Measurements from ENCODE around the gene NMS. TPM values are rescaled to one million over a fixed set of nuclear protein-coding genes. Genes with fewer than 3 reads are reported as not detected.

The NMS gene
- not detected in 2 replicates for total RNA-seq (2013; cell fraction: nucleolus; rRNA removed)
- total RNA-seq (2014; rRNA removed) (not detected in 2 replicates), total RNA-seq (2014; rRNA removed; fragmentation: Illumina TruSeq; extraction: Trizol) (not detected in 2 replicates), total RNA-seq (2021) (not detected in 2 replicates), polyA plus RNA-seq (2011; rRNA removed) (not detected in 2 replicates), polyA plus RNA-seq (2014; fragmentation: Illumina TruSeq; extraction: Trizol) (not detected in 2 replicates), polyA plus RNA-seq (2014; fragmentation: Nextera tagmentation; extraction: Ambion mirVana) (not detected), polyA plus RNA-seq (2014; rRNA removed) (not detected in 2 replicates), polyA plus RNA-seq (2016; fragmentation: Nextera tagmentation; extraction: Ambion mirVana) (not detected), polyA minus RNA-seq (2011; rRNA and poly(A)+ RNA removed) (not detected in 2 replicates), Bru-seq, nascent RNA (percentile 6 among the genes with signal in this experiment), BruChase-seq, experiment 1, labeled RNA remaining after a 6-hour chase (percentile 16 among the genes with signal in this experiment), BruChase-seq, experiment 2, labeled RNA remaining after a 2-hour chase (percentile 17 among the genes with signal in this experiment)
- polyA plus RNA-seq (2011; ENCODE audit: low read depth) = not detected
- polyA plus RNA-seq (2011; cell fraction: cytosol; rRNA removed) = not detected in 2 replicates
- not detected in 2 replicates for polyA plus RNA-seq (2011; cell fraction: nucleus; rRNA removed)
- polyA plus RNA-seq (2012) = not detected in 2 replicates
- polyA minus RNA-seq (2011; cell fraction: cytosol; rRNA and poly(A)+ RNA removed) = not detected in 2 replicates
- polyA minus RNA-seq (2011; cell fraction: nucleus; rRNA and poly(A)+ RNA removed) = not detected in 2 replicates
- long read RNA-seq, experiment 1 = 0 reads
- long read RNA-seq, experiment 2 = 0 reads

GRCh38 chr2:100470182-100470581 lies at the start of gene NMS:
TSS of gene NMS (plus strand) at chr2:100470482. CDS start at chr2:100470489, 7 bp downstream.
- Histone ChIP-seq H2AFZ (ENCODE audit: control insufficient read depth, low read depth, low read length) (no peak within 1 kb of the TSS), H3K79me2 (ENCODE audit: control insufficient read depth, insufficient read depth, low read length) (no peaks in the 10 kb centered on the region), H3K4me3 (no peak within 1 kb of the TSS), H3K9ac (ENCODE audit: control insufficient read depth, insufficient read depth, low read length) (no peak within 1 kb of the TSS), H4K20me1 (ENCODE audit: control insufficient read depth, insufficient read depth) (no peaks in the 10 kb centered on the region), H3K4me2 (ENCODE audit: control insufficient read depth, insufficient read depth) (no peak within 1 kb of the TSS), H3K27ac (ENCODE audit: control insufficient read depth, insufficient read depth) (no peak within 1 kb of the TSS), H3K4me1 (ENCODE audit: control insufficient read depth, insufficient read depth, low read length) (no peaks in the 10 kb centered on the region), H3K9me3 (replicated peaks; ENCODE audit: control insufficient read depth, insufficient read depth, low read length) (no peaks in the 10 kb centered on the region), H3K27me3 (replicated peaks in 1 of 2; ENCODE audit: control insufficient read depth in 2 of 2, insufficient read depth in 2 of 2, low read length in 1 of 2) (no peaks in the 10 kb centered on the region), H3K36me3 (ENCODE audit: control insufficient read depth in 2 of 2, insufficient read depth in 2 of 2, low read length in 1 of 2) (no peaks in the 10 kb centered on the region)
- in situ Hi-C loops (cut with MboI) (no loop called here), intact Hi-C loops (cut with micrococcal nuclease; ENCODE audit: unreplicated experiment) (no loop called here)
- POLR2A ChIA-PET = interaction anchor here (1.0 kb wide), 1 partner anchor 19 kb away, joined by 3 read pairs; no protein-coding TSS in a partner anchor
- FAIRE-seq = no peak
- 32% methylated on average over 7 of the region's 7 CpGs for WGBS (ENCODE audit: insufficient coverage, insufficient replicate concordance, low lambda C conversion rate, missing lambda C conversion rate)
- DNase-seq (ENCODE audit: low read depth, low spot score) = no peak
- no peak for TF ChIP-seq ATF7 (IDR thresholded peaks at IDR 0.05; ENCODE audit: low read depth)
- TF ChIP-seq ZBTB40 (IDR thresholded peaks at IDR 0.05; ENCODE audit: borderline replicate concordance) = no peak
- TF ChIP-seq BCL11A (IDR thresholded peaks at IDR 0.05; ENCODE audit: low read depth, low read length) = no peak
- TF ChIP-seq ZNF622 (IDR thresholded peaks at IDR 0.05) = no peak
- TF ChIP-seq IKZF1 (conservative IDR thresholded peaks at IDR 0.05) = no peak
- TF ChIP-seq NFYA (IDR thresholded peaks at IDR 0.05; ENCODE audit: borderline replicate concordance, low read depth, low read length) = no peak
- CTCF ChIA-PET = no interaction called here
- SMC1A ChIA-PET (ENCODE audit: uncharacterized antibody, unreplicated experiment) = interaction anchor here (1.7 kb wide), 1 partner anchor 208 kb away, joined by 3 read pairs; no protein-coding TSS in a partner anchor
- ATAC-seq = no peak
- no TSS peak for BruUV-seq (replicated peaks)
- RAD21 ChIA-PET (ENCODE audit: unreplicated experiment) = no interaction called here
